ENCODE results near the gene ARHGAP9.

- no peak for TF ChIP-seq POLR2AphosphoS5 (IDR thresholded peaks at IDR 0.05; ENCODE audit: low read depth)
- TF ChIP-seq CTCF (IDR thresholded peaks at IDR 0.05; ENCODE audit: insufficient read depth, low read length) = no peak
- TF ChIP-seq GABPA (IDR thresholded peaks at IDR 0.05; ENCODE audit: low read depth) = no peak
- TF ChIP-seq REST (IDR thresholded peaks at IDR 0.05; ENCODE audit: insufficient replicate concordance, low read depth) = no peak
- no peak for TF ChIP-seq SPI1 (IDR thresholded peaks at IDR 0.05; ENCODE audit: borderline replicate concordance, low read depth)
Measured at GRCh38 chr12:57523706-57524614, 44.3 kb upstream of the ARHGAP9 start.
